K562 (cell line): ENCODE results near the gene SP100. TPM values are rescaled to one million over a fixed set of nuclear protein-coding genes. Genes with fewer than 3 reads are reported as not detected.

Experiments used
- ATAC-seq: fragments of 200-7000 bp; cut with Tn5 transposase; 3 replicates; pipeline ENCODE4 v1.9.1; 2020; ENCODE audit warnings: moderate library complexity
- BruUV-seq: library from RNA; stranded (reverse); fragments of 400-500 nt; replicated peaks from 2 replicates; lab custom pipeline; 2021; lab: Mats Ljungman, UMichigan
- CTCF ChIA-PET: fragments of 300-600 bp; formaldehyde crosslinking; extraction: SDS; loops from one replicate; lab custom pipeline; 2021; ENCODE audit warnings: low intra/inter-chr PET ratio; lab: Yijun Ruan, JAX
- POLR2A ChIA-PET: fragments of 300-600, 350-650 bp; sonication (Branson Sonifier 250); formaldehyde crosslinking; extraction: SDS; loops from one replicate; lab custom pipeline; 2021; ENCODE audit warnings: antibody characterized with exemption, inconsistent platforms; lab: Yijun Ruan, JAX
- DNase-seq, 4 experiments: peaks; one replicate each; pipeline versions ENCODE4 v3.0.0 to v3.0.0-alpha.2; 2011 to 2018; ENCODE audit warnings: low spot score in 3 of 4, mixed read lengths in 3 of 4; ENCODE audit errors: extremely low read depth in 1 of 4
- FAIRE-seq: peaks from 2 replicates; lab custom pipeline; 2011; peaks lifted over from hg19 to GRCh38; lab: Jason Lieb, UNC
- H2AFZ ChIP-seq: 2 replicates; pipeline ENCODE4 v1.6.0; 2011; ENCODE audit warnings: low read depth, low read length, control low read depth, inconsistent platforms
- H3K27ac ChIP-seq: fragments of 200-600 bp; 3 replicates; pipeline ENCODE4 v1.8.0; 2011; ENCODE audit warnings: low read depth, mild to moderate bottlenecking, control low read depth, inconsistent platforms, low read length, moderate library complexity, mixed read lengths; ENCODE audit errors: extremely low read depth
- H3K27me3 ChIP-seq, 2 experiments: fragments of 300-600 bp in 1 of 2; 2 replicates in 1 of 2; 3 replicates in 1 of 2; pipeline versions ENCODE4 v1.6.0 to v1.8.0; 2011; ENCODE audit warnings: inconsistent platforms in 2 of 2, low read length in 2 of 2, mild to moderate bottlenecking in 1 of 2, mixed read lengths in 1 of 2, moderate library complexity in 1 of 2; ENCODE audit not compliant: control insufficient read depth in 2 of 2, insufficient read depth in 2 of 2
- H3K36me3 ChIP-seq: fragments of 300-600 bp; 3 replicates; pipeline ENCODE4 v1.8.0; 2011; ENCODE audit warnings: mild to moderate bottlenecking, low read length, inconsistent platforms; ENCODE audit not compliant: control insufficient read depth, insufficient read depth
- H3K4me1 ChIP-seq, 2 experiments: fragments of 200-600 bp in 1 of 2; replicated peaks in 1 of 2; 2 replicates in 1 of 2; 3 replicates in 1 of 2; pipeline versions ENCODE4 v1.5.1 to v1.8.0; 2011; ENCODE audit warnings: inconsistent platforms in 2 of 2, low read length in 2 of 2, mild to moderate bottlenecking in 1 of 2, mixed read lengths in 1 of 2, moderate library complexity in 1 of 2; ENCODE audit not compliant: control insufficient read depth in 2 of 2, insufficient read depth in 2 of 2
- H3K4me2 ChIP-seq: 2 replicates; pipeline ENCODE4 v1.6.1; 2011; ENCODE audit warnings: low read length, control low read depth, inconsistent platforms, mixed read lengths; ENCODE audit not compliant: insufficient read depth
- H3K4me3 ChIP-seq: fragments of 200-600 bp; sonication (generic), shearing (Covaris generic); 2 replicates; pipeline ENCODE4 v1.5.1; 2016; ENCODE audit warnings: control low read depth, inconsistent platforms
- H3K79me2 ChIP-seq: fragments of 200-600 bp; 3 replicates; pipeline ENCODE4 v1.8.0; 2011; ENCODE audit warnings: low read length, inconsistent platforms; ENCODE audit not compliant: control insufficient read depth, insufficient read depth
- H3K9ac ChIP-seq, 2 experiments: 2 replicates each; pipeline versions ENCODE4 v1.6.0 to v1.6.1; 2011; ENCODE audit warnings: low read depth in 2 of 2, low read length in 2 of 2, control low read depth in 1 of 2, inconsistent platforms in 1 of 2, mild to moderate bottlenecking in 1 of 2, mixed read lengths in 1 of 2; ENCODE audit not compliant: insufficient read depth in 1 of 2
- H3K9me1 ChIP-seq: one replicate; pipeline ENCODE4 v1.6.0; 2011; ENCODE audit warnings: inconsistent platforms, mild to moderate bottlenecking, low read length, moderate library complexity; ENCODE audit not compliant: control insufficient read depth, insufficient read depth
- H3K9me3 ChIP-seq: replicated peaks from 2 replicates; pipeline ENCODE4 v1.5.1; 2011; ENCODE audit warnings: low read depth, low read length, inconsistent platforms; ENCODE audit not compliant: control insufficient read depth, insufficient read depth
- H4K20me1 ChIP-seq: replicated peaks from 2 replicates; pipeline ENCODE4 v1.6.1; 2011; ENCODE audit warnings: low read length, inconsistent platforms, mixed read lengths; ENCODE audit not compliant: control insufficient read depth, insufficient read depth
- C11orf30 ChIP-seq: fragments of 450-650 bp; IDR thresholded peaks from 2 replicates; pipeline ENCODE4 v1.6.1; 2016; ENCODE audit warnings: low read depth, mild to moderate bottlenecking
- FOXA1 ChIP-seq: fragments of 450-650 bp; IDR thresholded peaks from 2 replicates; pipeline ENCODE4 v1.6.1; 2016; ENCODE audit warnings: mild to moderate bottlenecking, borderline replicate concordance
- HIVEP1 ChIP-seq: fragments of 250-450 bp; sonication (Bioruptor Pico); IDR thresholded peaks from 2 replicates; pipeline ENCODE4 v1.4.0; 2020; ENCODE audit warnings: mild to moderate bottlenecking
- HMGN3 ChIP-seq: IDR thresholded peaks from 2 replicates; pipeline ENCODE4 v1.6.1; 2011; ENCODE audit warnings: borderline replicate concordance, low read depth, mild to moderate bottlenecking, mixed read lengths, low read length; ENCODE audit not compliant: insufficient read length; ENCODE audit errors: extremely low read depth
- L3MBTL2 ChIP-seq: fragments of 450-650 bp; IDR thresholded peaks from 2 replicates; pipeline ENCODE4 v1.6.1; 2016; ENCODE audit warnings: mild to moderate bottlenecking, moderate library complexity
- MAFF ChIP-seq: IDR thresholded peaks from 2 replicates; pipeline ENCODE4 v1.6.1; 2012; ENCODE audit warnings: low read length, improper control_type of control experiment
- NBN ChIP-seq: fragments of 450-650 bp; IDR thresholded peaks from 2 replicates; pipeline ENCODE4 v1.6.1; 2016; ENCODE audit warnings: low read depth, mild to moderate bottlenecking
- POLR2H ChIP-seq: IDR thresholded peaks from 2 replicates; pipeline ENCODE4 v1.6.1; 2016; ENCODE audit warnings: missing genetic modification characterization, low read depth, mild to moderate bottlenecking, control low read depth, missing compliant biosample characterization, moderate library complexity
- RB1 ChIP-seq: fragments of 450-650 bp; IDR thresholded peaks from 2 replicates; pipeline ENCODE4 v1.6.1; 2017; ENCODE audit warnings: low read depth, mild to moderate bottlenecking
- SAP30 ChIP-seq: fragments of 200-600 bp; sonication (generic); IDR thresholded peaks from 2 replicates; pipeline ENCODE4 v1.6.1; 2012; ENCODE audit warnings: borderline replicate concordance, low read depth, mild to moderate bottlenecking, moderate library complexity, low read length, control low read depth, inconsistent platforms; ENCODE audit not compliant: insufficient read depth, poor library complexity, severe bottlenecking
- SOX6 ChIP-seq: fragments of 450-650 bp; IDR thresholded peaks from 2 replicates; pipeline ENCODE4 v1.6.1; 2014; ENCODE audit warnings: mild to moderate bottlenecking
- ZNF316 ChIP-seq: fragments of 450-650 bp; IDR thresholded peaks from 2 replicates; pipeline ENCODE4 v1.6.1; 2016
- WGBS: fragments of 100-300 bp; shearing (Covaris generic); methylation state at CpG from one replicate; pipeline ENCODE4 v1.1.6; 2016; ENCODE audit warnings: low coverage, mixed read lengths; ENCODE audit not compliant: insufficient coverage; ENCODE audit errors: missing lambda C conversion rate; 5-methylcytosine and 5-hydroxymethylcytosine counted together
- in situ Hi-C: fragments of 300-500 bp; cut with MboI; formaldehyde crosslinking; loops from 4 replicates; pipeline ENCODE4 v1.15.0; 2018; ENCODE audit warnings: inconsistent platforms, mixed read lengths
- intact Hi-C: fragments of 100-400 bp; cut with micrococcal nuclease; formaldehyde crosslinking; loops from 2 replicates; pipeline ENCODE4 v1.14.2; 2022
- polyA plus RNA-seq, 8 experiments: library from polyadenylated mRNA; depleted of rRNA in 4 of 8; stranded (reverse) in 5 of 8; unstranded in 3 of 8; fragments of >200 nt; fragmentation: Nextera tagmentation in 2 of 8; fragmentation: Illumina TruSeq in 1 of 8; extraction: Ambion mirVana in 2 of 8; extraction: Trizol in 1 of 8; gene quantifications; 2 replicates each; pipeline versions ENCODE4 v1.2.1 to v1.2.3, GENCODE V29; 2011 to 2014; ENCODE audit warnings: inconsistent platforms in 1 of 8, missing spikeins in 1 of 8
- total RNA-seq, 7 experiments: library from RNA; depleted of rRNA in 6 of 7; stranded (reverse); fragments of >200 nt in 6 of 7; fragmentation: Illumina TruSeq in 2 of 7; extraction: Trizol in 2 of 7; gene quantifications; 2 replicates each; pipeline versions ENCODE4 v1.2.1 to v1.2.3, GENCODE V29; 2011 to 2021; ENCODE audit warnings: low replicate concordance in 1 of 7
- TF ChIP-seq, protein P1 (sequence below), 2 experiments: fragments of 450-650 bp; conservative IDR thresholded peaks; 2 replicates each; pipeline ENCODE4 v1.6.1; 2017; ENCODE audit warnings: mild to moderate bottlenecking in 2 of 2, moderate library complexity in 2 of 2

The SP100 gene
- total and polyA plus RNA-seq, 9 of the 15 experiments (the other 6 are each of a cell fraction or from before 2014, with no cell fraction given), result 19.2 to 39.2 (median 34.6) TPM

DNA sequence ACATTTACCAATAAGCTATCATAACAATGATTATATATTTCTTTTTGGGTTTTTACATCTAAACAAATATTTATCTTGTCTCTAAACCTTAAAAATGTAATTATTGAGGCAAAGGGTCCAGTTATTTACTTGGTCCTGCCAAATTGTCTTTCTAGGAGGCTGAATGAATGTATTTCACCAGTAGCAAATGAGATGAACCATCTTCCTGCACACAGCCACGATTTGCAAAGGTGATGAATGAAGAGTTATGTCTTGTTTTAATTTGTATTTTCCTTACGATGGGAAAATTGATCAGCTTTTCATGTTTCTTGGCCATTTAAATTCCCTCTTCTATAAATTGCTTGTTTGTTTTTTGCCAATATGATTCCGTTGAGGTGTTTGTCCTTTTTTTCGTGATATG lies 1.4 kb downstream of the SP100 start:
- Histone ChIP-seq H2AFZ (no peak overlapping the region; the same call in 1 of the 2 replicates), H3K4me2 (peak overlapping the region; percentile 78), H3K4me1 (peaks cover 11% of the 10 kb centered on the region in 2 experiments; a peak in 4 of 5 replicates), H3K27ac (peak overlapping the region; percentile 36; the same call in 2 of the 3 replicates), H3K9me1 (no peaks in the 10 kb centered on the region), H3K79me2 (peaks cover 54% of the 10 kb centered on the region), H3K9me3 (no peaks in the 10 kb centered on the region), H3K27me3 (no peaks in the 10 kb centered on the region), H4K20me1 (no peaks in the 10 kb centered on the region), H3K36me3 (no peaks in the 10 kb centered on the region; the same call in 2 of the 3 replicates), H3K9ac (peak overlapping the region in 1 of 2 experiments; percentile 85; a peak in 2 of 4 replicates), H3K4me3 (peak overlapping the region; percentile 22)
- DNase-seq (no peak), FAIRE-seq (no peak), ATAC-seq (no peak)
- BruUV-seq, result no TSS peak
- ChIA-PET CTCF (no interaction called here), POLR2A (interaction anchor here (0.9 kb wide), 2 partner anchors 9 to 12 kb away, joined by 3 read pairs; no protein-coding TSS in a partner anchor)
- in situ Hi-C loops, result no loop called here
- 5% methylated on average over 4 of the region's 4 CpGs for WGBS
- TF ChIP-seq HIVEP1 (CRISPR knock-in tag) (no peak), FOXA1 (no peak), POLR2H (tag) (0 out of 2 replicates have a peak, but pooled peaks have one; percentile 35)
- intact Hi-C loops, result loop anchor here (2.0 to 10.0 kb wide), 3 partner anchors 23 to 297 kb away; partner anchors contain the start of gene CAB39

DNA sequence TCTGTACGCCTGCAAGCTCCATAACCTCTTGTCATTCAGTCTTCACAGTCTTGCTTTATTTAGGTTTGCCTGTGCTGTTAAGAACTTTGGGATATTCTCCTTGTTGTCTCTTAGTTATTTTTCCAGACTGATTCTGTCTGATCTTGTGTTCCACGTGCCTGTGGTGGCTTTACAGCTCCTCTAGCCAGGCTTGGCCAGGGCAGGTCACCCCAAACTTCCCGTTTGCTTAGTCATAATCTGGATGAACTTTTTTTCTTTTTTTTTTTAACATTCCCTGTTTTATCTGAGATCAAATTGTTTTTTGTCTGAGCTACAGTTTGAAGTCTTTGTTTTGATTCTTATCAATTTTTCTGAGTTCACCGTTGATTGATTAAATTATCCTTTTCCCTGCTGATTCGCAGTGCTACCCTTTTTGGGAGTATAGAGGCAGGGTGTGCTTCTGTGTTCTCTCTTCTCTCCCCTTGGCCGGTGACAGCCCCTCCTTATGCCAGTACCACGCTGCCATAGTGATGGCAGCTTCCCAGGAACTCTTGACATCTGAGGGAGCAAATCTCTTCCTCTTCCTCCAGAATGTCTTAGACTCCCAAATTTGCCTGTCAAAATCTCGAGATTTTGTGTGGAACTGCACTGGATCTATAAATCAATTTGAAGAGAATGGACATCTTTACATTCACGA lies 2.5 kb downstream of the SP100 start:
- Histone ChIP-seq H3K27ac (peak overlapping the region; percentile 74), H3K27me3 (no peaks in the 10 kb centered on the region), H2AFZ (peak overlapping the region; percentile 80; the same call in 1 of the 2 replicates), H3K4me2 (peak overlapping the region; percentile 78), H3K9ac (peak overlapping the region; percentile 72 to 85; a peak in 3 of 4 replicates), H3K36me3 (no peaks in the 10 kb centered on the region; the same call in 2 of the 3 replicates), H3K9me1 (no peaks in the 10 kb centered on the region), H3K79me2 (peaks cover 62% of the 10 kb centered on the region), H3K4me3 (peak overlapping the region; percentile 22), H3K4me1 (peaks cover 3 to 5% of the 10 kb centered on the region in 2 experiments; a peak in 2 of 5 replicates), H4K20me1 (no peaks in the 10 kb centered on the region), H3K9me3 (no peaks in the 10 kb centered on the region)
- in situ Hi-C loops, result no loop called here
- FAIRE-seq, result peak; percentile 70
- WGBS, result 14% methylated on average over 8 of the region's 9 CpGs
- intact Hi-C loops, result loop anchor here (5.0 to 10.0 kb wide), 2 partner anchors 86 to 296 kb away; partner anchors contain the start of gene CAB39
- DNase-seq, result peak in 2 of 4 experiments; percentile 16
- BruUV-seq, result no TSS peak
- ChIA-PET CTCF (no interaction called here), POLR2A (no interaction called here)
- peak; percentile 34 for ATAC-seq
- TF ChIP-seq SAP30, result no peak
- TF ChIP-seq HMGN3, result no peak
- TF ChIP-seq SOX6, result peak; percentile 33; the same call in 1 of the 2 replicates
- TF ChIP-seq L3MBTL2, result 0 out of 2 replicates have a peak, but pooled peaks have one; percentile 27
- peak; percentile 33; the same call in 1 of the 2 replicates for TF ChIP-seq C11orf30
- 0 out of 2 replicates have a peak, but pooled peaks have one; percentile 40 for TF ChIP-seq NBN
- no peak for TF ChIP-seq RB1
- 0 out of 2 replicates have a peak, but pooled peaks have one; percentile 7 for TF ChIP-seq MAFF
- TF ChIP-seq, protein P1, sequence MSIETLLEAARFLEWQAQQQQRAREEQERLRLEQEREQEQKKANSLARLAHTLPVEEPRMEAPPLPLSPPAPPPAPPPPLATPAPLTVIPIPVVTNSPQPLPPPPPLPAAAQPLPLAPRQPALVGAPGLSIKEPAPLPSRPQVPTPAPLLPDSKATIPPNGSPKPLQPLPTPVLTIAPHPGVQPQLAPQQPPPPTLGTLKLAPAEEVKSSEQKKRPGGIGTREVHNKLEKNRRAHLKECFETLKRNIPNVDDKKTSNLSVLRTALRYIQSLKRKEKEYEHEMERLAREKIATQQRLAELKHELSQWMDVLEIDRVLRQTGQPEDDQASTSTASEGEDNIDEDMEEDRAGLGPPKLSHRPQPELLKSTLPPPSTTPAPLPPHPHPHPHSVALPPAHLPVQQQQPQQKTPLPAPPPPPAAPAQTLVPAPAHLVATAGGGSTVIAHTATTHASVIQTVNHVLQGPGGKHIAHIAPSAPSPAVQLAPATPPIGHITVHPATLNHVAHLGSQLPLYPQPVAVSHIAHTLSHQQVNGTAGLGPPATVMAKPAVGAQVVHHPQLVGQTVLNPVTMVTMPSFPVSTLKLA (conservative IDR thresholded peaks at IDR 0.05), result peak in 1 of 2 experiments; percentile 47; a peak in 1 of 4 replicates
- peak; percentile 44; the same call in 1 of the 2 replicates for TF ChIP-seq ZNF316
